Duodenal mucosa (tissue), 2 donors: ENCODE results near the gene NKX6-1.

Experiments
- H3K27ac ChIP-seq: one replicate; pipeline ENCODE4 v1.7.0; 2013; ENCODE audit warnings: low read depth, low read length
- H3K27me3 ChIP-seq, 2 donors: one replicate each; pipeline ENCODE4 v1.7.0; 2013; ENCODE audit warnings: low read length in 2 of 2, control low read depth in 1 of 2; ENCODE audit not compliant: insufficient read depth in 2 of 2, control insufficient read depth in 1 of 2
- H3K36me3 ChIP-seq, 2 donors: one replicate each; pipeline ENCODE4 v1.7.0; 2013; ENCODE audit warnings: low read length in 2 of 2, control low read depth in 1 of 2; ENCODE audit not compliant: insufficient read depth in 2 of 2, control insufficient read depth in 1 of 2
- H3K4me1 ChIP-seq, 2 donors: one replicate each; pipeline ENCODE4 v1.7.0; 2013; ENCODE audit warnings: low read length in 2 of 2, control low read depth in 1 of 2; ENCODE audit not compliant: insufficient read depth in 2 of 2, control insufficient read depth in 1 of 2
- H3K4me3 ChIP-seq, 2 donors: one replicate each; pipeline ENCODE4 v1.7.0; 2013; ENCODE audit warnings: low read length in 2 of 2, low read depth in 1 of 2
- H3K9ac ChIP-seq, 2 donors: one replicate each; pipeline ENCODE4 v1.7.0; 2013; ENCODE audit warnings: low read length in 2 of 2, low read depth in 1 of 2
- H3K9me3 ChIP-seq, 2 donors: one replicate each; pipeline ENCODE4 v1.7.0; 2013; ENCODE audit warnings: low read length in 2 of 2, control low read depth in 1 of 2; ENCODE audit not compliant: control insufficient read depth in 1 of 2

Gene NKX6-1

DNA sequence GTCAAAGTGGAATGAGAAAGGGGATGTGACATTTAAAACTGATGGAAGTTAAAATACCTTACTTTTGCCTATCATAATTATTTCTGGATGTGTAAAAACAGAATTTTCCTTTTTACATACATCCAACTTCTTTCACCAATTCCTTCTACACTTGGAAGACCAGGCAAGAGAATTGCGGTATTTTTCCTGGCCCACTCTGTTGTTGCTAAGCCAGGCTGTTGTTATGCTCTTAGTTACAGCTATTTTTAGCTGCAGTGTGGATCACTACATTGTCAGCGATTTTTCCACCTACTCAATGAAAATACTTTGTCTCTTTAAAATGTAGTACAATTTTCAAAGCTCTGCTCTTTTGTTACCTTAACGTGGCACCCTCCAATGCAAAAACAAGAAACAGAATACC, 43.4 kb downstream of the NKX6-1 start:
- Histone ChIP-seq H3K4me3 (no peak overlapping the region), H3K4me1 (no peaks in the 10 kb centered on the region), H3K27me3 (no peaks in the 10 kb centered on the region), H3K9me3 (no peaks in the 10 kb centered on the region), H3K9ac (no peak overlapping the region), H3K36me3 (no peaks in the 10 kb centered on the region), H3K27ac (no peak overlapping the region)

DNA sequence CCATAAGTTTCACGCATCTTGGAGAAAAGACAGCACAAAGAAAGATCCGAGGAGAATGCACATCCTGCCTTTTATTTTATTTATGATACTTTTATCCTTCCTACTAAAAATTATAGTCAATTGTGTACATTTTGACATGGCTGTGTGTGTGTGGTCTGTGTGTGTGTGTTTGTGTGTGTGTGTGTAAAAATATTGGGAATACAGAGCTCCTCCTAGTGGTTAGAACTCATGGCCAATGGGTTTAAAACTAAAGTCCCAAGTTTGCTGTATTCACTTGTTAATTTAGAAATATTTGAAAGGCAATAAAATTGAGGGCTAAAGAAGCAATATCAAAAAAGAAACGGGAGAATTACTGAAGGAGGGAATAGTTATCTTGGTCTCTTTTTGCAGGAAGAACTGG, 47.5 kb downstream of the NKX6-1 start:
- Histone ChIP-seq H3K27ac (no peak overlapping the region), H3K4me1 (no peaks in the 10 kb centered on the region), H3K4me3 (no peak overlapping the region), H3K9me3 (no peaks in the 10 kb centered on the region), H3K27me3 (no peaks in the 10 kb centered on the region), H3K36me3 (no peaks in the 10 kb centered on the region), H3K9ac (no peak overlapping the region)

DNA sequence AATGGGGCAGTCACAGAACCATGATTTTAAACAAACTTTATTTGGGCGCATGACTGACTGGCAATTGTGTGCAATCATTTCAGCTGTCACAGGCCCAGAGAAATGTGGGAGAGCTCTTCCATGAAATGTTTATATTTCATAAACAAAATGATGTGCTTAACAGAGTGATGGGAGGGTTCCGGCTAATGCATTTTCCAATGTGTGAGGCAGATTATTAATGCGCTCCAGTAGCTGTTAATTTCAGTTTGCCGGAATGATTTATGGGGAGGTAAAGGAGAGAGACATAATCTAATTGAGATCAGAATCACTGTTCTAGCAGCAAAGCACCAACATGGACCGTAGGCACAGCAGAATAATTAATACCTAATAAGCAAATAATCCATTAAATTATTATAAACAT, 55.6 kb downstream of the NKX6-1 start:
- Histone ChIP-seq H3K9ac (no peak overlapping the region), H3K27me3 (no peaks in the 10 kb centered on the region), H3K27ac (no peak overlapping the region), H3K4me1 (no peaks in the 10 kb centered on the region), H3K4me3 (no peak overlapping the region), H3K9me3 (no peaks in the 10 kb centered on the region), H3K36me3 (no peaks in the 10 kb centered on the region)

DNA sequence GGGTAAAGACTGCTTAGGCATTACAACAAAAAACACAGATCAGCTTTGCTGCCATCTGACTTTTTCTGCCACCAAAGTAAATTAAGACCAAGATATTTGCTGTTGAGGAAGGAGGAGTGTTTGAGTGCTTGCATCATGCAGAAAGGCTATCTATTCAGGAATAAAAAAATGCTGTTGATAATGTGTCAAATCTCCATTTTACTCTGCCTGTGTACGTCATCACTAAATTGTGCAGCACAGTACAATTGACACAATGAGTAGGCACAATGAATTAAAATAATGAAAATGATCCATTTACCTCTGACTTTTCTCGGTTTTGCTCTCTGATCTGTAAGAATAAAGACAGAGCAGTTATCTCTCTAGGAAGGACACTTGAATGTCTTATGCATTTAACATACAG, 56.3 kb downstream of the NKX6-1 start:
- Histone ChIP-seq H3K4me1 (no peaks in the 10 kb centered on the region), H3K27ac (no peak overlapping the region), H3K36me3 (no peaks in the 10 kb centered on the region), H3K4me3 (no peak overlapping the region), H3K27me3 (no peaks in the 10 kb centered on the region), H3K9ac (no peak overlapping the region), H3K9me3 (no peaks in the 10 kb centered on the region)
